C4-2B (cell line): ENCODE results near the gene IRX5.

Experiments used
- CTCF ChIP-seq: fragments of 450-650 bp; conservative IDR thresholded peaks from 2 replicates; pipeline ENCODE4 v1.5.1; 2017; ENCODE audit warnings: mild to moderate bottlenecking
- ZFX ChIP-seq: fragments of 450-650 bp; IDR thresholded peaks from 2 replicates; pipeline ENCODE4 v1.6.1; 2017

- TF ChIP-seq CTCF (no peak), ZFX (no peak)
Observed at GRCh38 chr16:54952195-54952594, 21.5 kb downstream of the IRX5 start.
